ENCODE data around the gene DDX20.

The DDX20 gene

GRCh38 chr1:111755331-111756123 is at the start of gene DDX20:
TSS of gene DDX20 (plus strand) at chr1:111755901. CDS start at chr1:111755925, 24 bp downstream.
- DNase-seq (ENCODE audit: insufficient read length, low spot score) (peak; percentile 70), FAIRE-seq (no peak)

- no peak for DNase-seq (ENCODE audit: insufficient read length, low spot score)
- FAIRE-seq: no peak
These were observed 48.8 kb upstream of the DDX20 start for GRCh38 chr1:111706921-111707320.

GRCh38 chr1:111707906-111708305 is 47.8 kb upstream of the DDX20 start:
- no peak for FAIRE-seq
- DNase-seq (ENCODE audit: insufficient read length, low spot score): no peak

GRCh38 chr1:111709986-111710385 is 45.7 kb upstream of the DDX20 start:
- DNase-seq (ENCODE audit: insufficient read length, low spot score) (no peak), FAIRE-seq (no peak)

GRCh38 chr1:111716333-111716732 is 39.4 kb upstream of the DDX20 start:
- DNase-seq (ENCODE audit: insufficient read length, low spot score): no peak
- no peak for FAIRE-seq

GRCh38 chr1:111717450-111717849 is 38.3 kb upstream of the DDX20 start:
- no peak for FAIRE-seq

GRCh38 chr1:111719135-111719534 is 36.6 kb upstream of the DDX20 start:
- FAIRE-seq (no peak), DNase-seq (ENCODE audit: insufficient read length, low spot score) (no peak)

More at GRCh38 chr1:111717450-111717849, 38.3 kb upstream of the DDX20 start:
- no peak for DNase-seq (ENCODE audit: insufficient read length, low spot score)

GRCh38 chr1:111719674-111720132 is 36.0 kb upstream of the DDX20 start:
- no peak for DNase-seq (ENCODE audit: insufficient read length, low spot score)
- no peak for FAIRE-seq

- no peak for DNase-seq (ENCODE audit: insufficient read length, low spot score)
- no peak for FAIRE-seq
These were observed 35.3 kb upstream of the DDX20 start for GRCh38 chr1:111720274-111720976.

- DNase-seq (ENCODE audit: insufficient read length, low spot score): no peak
- no peak for FAIRE-seq
These were observed 34.5 kb upstream of the DDX20 start for GRCh38 chr1:111720977-111721786.

GRCh38 chr1:111723091-111723806 is 32.5 kb upstream of the DDX20 start:
- DNase-seq (ENCODE audit: insufficient read length, low spot score): no peak
- FAIRE-seq: no peak

- DNase-seq (ENCODE audit: insufficient read length, low spot score) (no peak), FAIRE-seq (no peak)
These were observed 31.8 kb upstream of the DDX20 start for GRCh38 chr1:111723871-111724270.

- DNase-seq (ENCODE audit: insufficient read length, low spot score) (no peak), FAIRE-seq (no peak)
These were observed 30.5 kb upstream of the DDX20 start for GRCh38 chr1:111725192-111725591.

- FAIRE-seq: no peak
- DNase-seq (ENCODE audit: insufficient read length, low spot score): no peak
These were observed 28.6 kb upstream of the DDX20 start for GRCh38 chr1:111727056-111727455.

- FAIRE-seq: no peak
- no peak for DNase-seq (ENCODE audit: insufficient read length, low spot score)
These were observed 26.3 kb upstream of the DDX20 start for GRCh38 chr1:111729271-111729921.

GRCh38 chr1:111729946-111730681 is 25.6 kb upstream of the DDX20 start:
- no peak for FAIRE-seq
- no peak for DNase-seq (ENCODE audit: insufficient read length, low spot score)

GRCh38 chr1:111730706-111731105 is 25.0 kb upstream of the DDX20 start:
- no peak for FAIRE-seq

GRCh38 chr1:111731956-111732355 is 23.7 kb upstream of the DDX20 start:
- FAIRE-seq (no peak), DNase-seq (ENCODE audit: insufficient read length, low spot score) (no peak)

More at GRCh38 chr1:111730706-111731105, 25.0 kb upstream of the DDX20 start:
- DNase-seq (ENCODE audit: insufficient read length, low spot score): no peak

GRCh38 chr1:111732718-111733117 is 23.0 kb upstream of the DDX20 start:
- FAIRE-seq: no peak

More at GRCh38 chr1:111732718-111733117, 23.0 kb upstream of the DDX20 start:
- no peak for DNase-seq (ENCODE audit: insufficient read length, low spot score)

Measured in HTR-8/SVneo (cell line).